ENCODE results near the gene LPAR1. TPM values are rescaled to one million over a fixed set of nuclear protein-coding genes. Genes with fewer than 3 reads are reported as not detected.

The LPAR1 gene
- total RNA-seq, 1 donor from 2014 or later: 16.8 TPM

- no peak for TF ChIP-seq CTCF (IDR thresholded peaks at IDR 0.05; ENCODE audit: insufficient read depth, low read length, severe bottlenecking)
- no peak overlapping the region for H3K4me3 ChIP-seq (ENCODE audit: low read depth, low read length)
These were observed 125.6 kb downstream of the LPAR1 start for GRCh38 chr9:110912419-110913291.

GRCh38 chr9:110911659-110912418, 126.4 kb downstream of the LPAR1 start:
- no peak for FAIRE-seq
- no peak overlapping the region for H3K4me3 ChIP-seq (ENCODE audit: low read depth, low read length)
- no peak for TF ChIP-seq CTCF (IDR thresholded peaks at IDR 0.05; ENCODE audit: insufficient read depth, low read length, severe bottlenecking)
- H3K27me3 ChIP-seq (ENCODE audit: control insufficient read depth, insufficient read depth, low read length): no peaks in the 10 kb centered on the region
- no peaks in the 10 kb centered on the region for H3K36me3 ChIP-seq (ENCODE audit: control insufficient read depth, insufficient read depth, low read length)
- peak; percentile 88 for DNase-seq (ENCODE audit: low read depth)

More at GRCh38 chr9:110912419-110913291, 125.6 kb downstream of the LPAR1 start:
- H3K27me3 ChIP-seq (ENCODE audit: control insufficient read depth, insufficient read depth, low read length): no peaks in the 10 kb centered on the region
- DNase-seq (ENCODE audit: low read depth) (no peak), FAIRE-seq (no peak)
- no peaks in the 10 kb centered on the region for H3K36me3 ChIP-seq (ENCODE audit: control insufficient read depth, insufficient read depth, low read length)

- H3K4me3 ChIP-seq (ENCODE audit: low read depth, low read length): no peak overlapping the region
- H3K36me3 ChIP-seq (ENCODE audit: control insufficient read depth, insufficient read depth, low read length): no peaks in the 10 kb centered on the region
- FAIRE-seq (no peak), DNase-seq (ENCODE audit: low read depth) (no peak)
- no peak for TF ChIP-seq CTCF (IDR thresholded peaks at IDR 0.05; ENCODE audit: insufficient read depth, low read length, severe bottlenecking)
- no peaks in the 10 kb centered on the region for H3K27me3 ChIP-seq (ENCODE audit: control insufficient read depth, insufficient read depth, low read length)
These were observed 129.4 kb downstream of the LPAR1 start for GRCh38 chr9:110908894-110909293.

GRCh38 chr9:110900917-110901316, 137.4 kb downstream of the LPAR1 start:
- H3K27me3 ChIP-seq (ENCODE audit: control insufficient read depth, insufficient read depth, low read length): no peaks in the 10 kb centered on the region
- no peak for FAIRE-seq
- H3K36me3 ChIP-seq (ENCODE audit: control insufficient read depth, insufficient read depth, low read length): no peaks in the 10 kb centered on the region
- peak; percentile 35 for DNase-seq (ENCODE audit: low read depth)
- no peak for TF ChIP-seq CTCF (IDR thresholded peaks at IDR 0.05; ENCODE audit: insufficient read depth, low read length, severe bottlenecking)
- H3K4me3 ChIP-seq (ENCODE audit: low read depth, low read length): no peak overlapping the region

GRCh38 chr9:110900456-110900855, 137.8 kb downstream of the LPAR1 start:
- H3K36me3 ChIP-seq (ENCODE audit: control insufficient read depth, insufficient read depth, low read length): no peaks in the 10 kb centered on the region
- no peak for TF ChIP-seq CTCF (IDR thresholded peaks at IDR 0.05; ENCODE audit: insufficient read depth, low read length, severe bottlenecking)
- FAIRE-seq: no peak
- no peak overlapping the region for H3K4me3 ChIP-seq (ENCODE audit: low read depth, low read length)
- no peaks in the 10 kb centered on the region for H3K27me3 ChIP-seq (ENCODE audit: control insufficient read depth, insufficient read depth, low read length)
- no peak for DNase-seq (ENCODE audit: low read depth)
